ENCODE data around the gene SEPTIN8. TPM values are rescaled to one million over a fixed set of nuclear protein-coding genes. Genes with fewer than 3 reads are reported as not detected.
A peak's percentile ranks its signal among the peaks of the same experiment; 100 is the strongest.

Gene SEPTIN8
- total and polyA plus RNA-seq, 2 of the 8 experiments (the other 6 are each of a cell fraction or from before 2014, with no cell fraction given): 21.2 to 33.0 TPM

- no peak overlapping the region for H3K56ac ChIP-seq (replicated peaks; ENCODE audit: insufficient read length, low read depth, low read length)
- H3K18ac ChIP-seq (ENCODE audit: extremely low read depth, low read length): no peak overlapping the region
- H2BK20ac ChIP-seq (ENCODE audit: low read length): no peak overlapping the region
- 0 out of 2 replicates have a peak overlapping the region, but pooled peaks have one; percentile 42 for H2AK5ac ChIP-seq (ENCODE audit: low read depth, low read length)
- no peak overlapping the region for H4K91ac ChIP-seq (replicated peaks; ENCODE audit: insufficient read length, low read length)
- no peaks in the 10 kb centered on the region for H3K36me3 ChIP-seq (ENCODE audit: control insufficient read depth in 2 of 4, insufficient read depth in 4 of 4, low read length in 3 of 4)
- H4K20me1 ChIP-seq (replicated peaks in 1 of 2; ENCODE audit: control insufficient read depth in 1 of 2, insufficient read depth in 2 of 2, low read length in 2 of 2): peaks cover 3 to 11% of the 10 kb centered on the region in 2 experiments
- H3K27me3 ChIP-seq (replicated peaks in 1 of 4; ENCODE audit: control insufficient read depth in 3 of 4, extremely low read depth in 1 of 4, insufficient read depth in 3 of 4, low read length in 3 of 4): peaks cover 2 to 41% (median 31%) of the 10 kb centered on the region in 4 experiments
- H3K4ac ChIP-seq (replicated peaks; ENCODE audit: insufficient read length, low read depth, low read length): no peak overlapping the region
- no peak overlapping the region for H3K4me3 ChIP-seq (ENCODE audit: extremely low read depth in 1 of 4, insufficient read depth in 2 of 4, low read depth in 3 of 4, low read length in 4 of 4)
- ChIA-PET CTCF (ENCODE audit: partially characterized antibody) (interaction anchor here (0.6 to 6.6 kb wide), 10 partner anchors 8 to 261 kb away, joined by 3 to 58 read pairs (median 3); partner anchors contain the start of gene CCNI2), POLR2A (ENCODE audit: partially characterized antibody) (no interaction called here)
- DNase-seq (ENCODE audit: low read depth in 1 of 2, low spot score in 2 of 2) (no peak), FAIRE-seq (no peak)
- no peak overlapping the region for H3K4me2 ChIP-seq (ENCODE audit: insufficient read depth in 1 of 2, low read depth in 2 of 2, low read length in 2 of 2)
- H3K79me1 ChIP-seq (ENCODE audit: low read depth, low read length): peaks cover 4% of the 10 kb centered on the region
- no peak overlapping the region for H2BK120ac ChIP-seq (replicated peaks; ENCODE audit: low read depth, low read length)
- H3K23ac ChIP-seq (ENCODE audit: insufficient read length): no peak overlapping the region
- no peak overlapping the region for H2BK5ac ChIP-seq (ENCODE audit: low read depth, low read length)
- H3K23me2 ChIP-seq (ENCODE audit: low read depth, low read length): peaks cover 10% of the 10 kb centered on the region
- no peak for TF ChIP-seq RAD21 (IDR thresholded peaks at IDR 0.05 in 1 of 2, conservative IDR thresholded peaks at IDR 0.05 in 1 of 2; ENCODE audit: low read depth in 2 of 2, low read length in 2 of 2)
- TF ChIP-seq JUN (IDR thresholded peaks at IDR 0.05; ENCODE audit: low read depth, low read length): no peak
- TF ChIP-seq BRCA1 (IDR thresholded peaks at IDR 0.05; ENCODE audit: low read depth, low read length): no peak
- TF ChIP-seq RNF2 (IDR thresholded peaks at IDR 0.05; ENCODE audit: borderline replicate concordance, low read depth, low read length, missing control alignments, poor library complexity, severe bottlenecking): no peak
- no peak for TF ChIP-seq SP1 (IDR thresholded peaks at IDR 0.05; ENCODE audit: low read depth, low read length)
- no peak for TF ChIP-seq POLR2A (IDR thresholded peaks at IDR 0.05; ENCODE audit: control extremely low read depth in 1 of 2, low read depth in 2 of 2, low read length in 2 of 2)
- TF ChIP-seq EP300 (IDR thresholded peaks at IDR 0.05; ENCODE audit: borderline replicate concordance in 1 of 2, low read depth in 2 of 2, low read length in 2 of 2): no peak
- H4K5ac ChIP-seq (ENCODE audit: insufficient read length, low read depth, low read length): no peak overlapping the region
- 89% methylated on average over 11 of the region's 12 CpGs; no CpG with 5 or more reads in 1 of the 2 experiments for WGBS, 2 experiments (ENCODE audit: extremely low coverage in 1 of 2, insufficient coverage in 1 of 2, insufficient read length in 1 of 2, insufficient replicate concordance in 2 of 2, low coverage in 1 of 2, low lambda C conversion rate in 2 of 2, missing lambda C conversion rate in 1 of 2)
- H3K14ac ChIP-seq (ENCODE audit: insufficient read length): no peak overlapping the region
- no peak overlapping the region for H3K27ac ChIP-seq (ENCODE audit: low read depth, low read length)
- H3K9me3 ChIP-seq (ENCODE audit: insufficient read depth in 2 of 2, low read depth in 1 of 2, low read length in 1 of 2): no peaks in the 10 kb centered on the region
- H3K4me1 ChIP-seq (replicated peaks in 1 of 4; ENCODE audit: control insufficient read depth in 3 of 4, insufficient read depth in 4 of 4, low read length in 3 of 4): peaks cover 0 to 24% (median 6%) of the 10 kb centered on the region in 4 experiments; a peak in 5 of 7 replicates
- H4K8ac ChIP-seq (ENCODE audit: extremely low read depth, insufficient read depth, low read length): no peak overlapping the region
- no peak overlapping the region for H2AFZ ChIP-seq (ENCODE audit: low read length)
- H3K79me2 ChIP-seq (ENCODE audit: control insufficient read depth in 1 of 2, insufficient read depth in 2 of 2, low read length in 2 of 2): peaks cover 0 to 7% of the 10 kb centered on the region in 2 experiments; a peak in 1 of 4 replicates
- H2BK15ac ChIP-seq (ENCODE audit: low read length): no peak overlapping the region
- H2BK12ac ChIP-seq (ENCODE audit: low read depth, low read length): no peak overlapping the region
- H3K9ac ChIP-seq (replicated peaks in 1 of 4; ENCODE audit: extremely low read depth in 1 of 4, low read depth in 3 of 4, low read length in 3 of 4): no peak overlapping the region
These were observed 3.3 kb downstream of the SEPTIN8 start for GRCh38 chr5:132773601-132774355.

Measured in H1 (cell line).